ENCODE measurements around the gene SASH1. TPM values are rescaled to one million over a fixed set of nuclear protein-coding genes. Genes with fewer than 3 reads are reported as not detected.

Gene SASH1
- total RNA-seq, 1 donor from 2014 or later: 28.7 TPM

GRCh38 chr6:148459238-148459637 lies 116.6 kb downstream of the SASH1 start:
- peaks cover 15% of the 10 kb centered on the region for H3K4me1 Mint-ChIP-seq
- peaks cover 11% of the 10 kb centered on the region for H3K36me3 Mint-ChIP-seq
- no peaks in the 10 kb centered on the region for H3K9me3 Mint-ChIP-seq
- no peak for DNase-seq (ENCODE audit: low spot score in 2 of 2, unreplicated experiment in 2 of 2)
- no peak for TF ChIP-seq CTCF (IDR thresholded peaks at IDR 0.05; ENCODE audit: unreplicated experiment)
- H3K27ac Mint-ChIP-seq: no peak overlapping the region
- H3K4me3 Mint-ChIP-seq: no peak overlapping the region
- no peaks in the 10 kb centered on the region for H3K27me3 Mint-ChIP-seq (ENCODE audit: low read depth)

- H3K4me3 Mint-ChIP-seq: no peak overlapping the region
- DNase-seq (ENCODE audit: low spot score in 2 of 2, unreplicated experiment in 2 of 2): no peak
- no peaks in the 10 kb centered on the region for H3K9me3 Mint-ChIP-seq
- H3K4me1 Mint-ChIP-seq: peaks cover 28% of the 10 kb centered on the region
- no peak for TF ChIP-seq CTCF (IDR thresholded peaks at IDR 0.05; ENCODE audit: unreplicated experiment)
- peaks cover 11% of the 10 kb centered on the region for H3K36me3 Mint-ChIP-seq
- no peak overlapping the region for H3K27ac Mint-ChIP-seq
- H3K27me3 Mint-ChIP-seq (ENCODE audit: low read depth): no peaks in the 10 kb centered on the region
These were observed 118.4 kb downstream of the SASH1 start for GRCh38 chr6:148460876-148461646.

GRCh38 chr6:148461986-148462577 lies 119.4 kb downstream of the SASH1 start:
- no peak for TF ChIP-seq CTCF (IDR thresholded peaks at IDR 0.05; ENCODE audit: unreplicated experiment)
- Mint-ChIP-seq H3K4me1 (peaks cover 35% of the 10 kb centered on the region), H3K27me3 (ENCODE audit: low read depth) (no peaks in the 10 kb centered on the region), H3K4me3 (no peak overlapping the region), H3K36me3 (peaks cover 10% of the 10 kb centered on the region), H3K9me3 (no peaks in the 10 kb centered on the region), H3K27ac (peak overlapping the region; percentile 80)
- DNase-seq (ENCODE audit: low spot score in 2 of 2, unreplicated experiment in 2 of 2): no peak

- no peaks in the 10 kb centered on the region for H3K36me3 Mint-ChIP-seq
- peaks cover 35% of the 10 kb centered on the region for H3K4me1 Mint-ChIP-seq
- no peaks in the 10 kb centered on the region for H3K9me3 Mint-ChIP-seq
- H3K27ac Mint-ChIP-seq: peak overlapping the region; percentile 8
- no peak for DNase-seq (ENCODE audit: low spot score in 2 of 2, unreplicated experiment in 2 of 2)
- H3K4me3 Mint-ChIP-seq: no peak overlapping the region
- TF ChIP-seq CTCF (IDR thresholded peaks at IDR 0.05; ENCODE audit: unreplicated experiment): no peak
- no peaks in the 10 kb centered on the region for H3K27me3 Mint-ChIP-seq (ENCODE audit: low read depth)
These were observed 121.0 kb downstream of the SASH1 start for GRCh38 chr6:148463671-148464070.

GRCh38 chr6:148464319-148465010 lies 121.8 kb downstream of the SASH1 start:
- peak; percentile 92 for TF ChIP-seq CTCF (IDR thresholded peaks at IDR 0.05; ENCODE audit: unreplicated experiment)
- H3K27ac Mint-ChIP-seq: peak overlapping the region; percentile 64
- no peak overlapping the region for H3K4me3 Mint-ChIP-seq
- H3K4me1 Mint-ChIP-seq: peaks cover 35% of the 10 kb centered on the region
- no peaks in the 10 kb centered on the region for H3K36me3 Mint-ChIP-seq
- DNase-seq (ENCODE audit: low spot score in 2 of 2, unreplicated experiment in 2 of 2): peak in 1 of 2 experiments; percentile 78
- H3K27me3 Mint-ChIP-seq (ENCODE audit: low read depth): no peaks in the 10 kb centered on the region
- no peaks in the 10 kb centered on the region for H3K9me3 Mint-ChIP-seq
